Left hindlimb (tissue), 1 donor: ENCODE results near the gene KIF17.
A peak's percentile ranks its signal among the peaks of the same experiment; 100 is the strongest.

Experiments used
- DNase-seq: peaks from one replicate; pipeline ENCODE4 v3.0.0-alpha.2; 2018

The KIF17 gene

DNA sequence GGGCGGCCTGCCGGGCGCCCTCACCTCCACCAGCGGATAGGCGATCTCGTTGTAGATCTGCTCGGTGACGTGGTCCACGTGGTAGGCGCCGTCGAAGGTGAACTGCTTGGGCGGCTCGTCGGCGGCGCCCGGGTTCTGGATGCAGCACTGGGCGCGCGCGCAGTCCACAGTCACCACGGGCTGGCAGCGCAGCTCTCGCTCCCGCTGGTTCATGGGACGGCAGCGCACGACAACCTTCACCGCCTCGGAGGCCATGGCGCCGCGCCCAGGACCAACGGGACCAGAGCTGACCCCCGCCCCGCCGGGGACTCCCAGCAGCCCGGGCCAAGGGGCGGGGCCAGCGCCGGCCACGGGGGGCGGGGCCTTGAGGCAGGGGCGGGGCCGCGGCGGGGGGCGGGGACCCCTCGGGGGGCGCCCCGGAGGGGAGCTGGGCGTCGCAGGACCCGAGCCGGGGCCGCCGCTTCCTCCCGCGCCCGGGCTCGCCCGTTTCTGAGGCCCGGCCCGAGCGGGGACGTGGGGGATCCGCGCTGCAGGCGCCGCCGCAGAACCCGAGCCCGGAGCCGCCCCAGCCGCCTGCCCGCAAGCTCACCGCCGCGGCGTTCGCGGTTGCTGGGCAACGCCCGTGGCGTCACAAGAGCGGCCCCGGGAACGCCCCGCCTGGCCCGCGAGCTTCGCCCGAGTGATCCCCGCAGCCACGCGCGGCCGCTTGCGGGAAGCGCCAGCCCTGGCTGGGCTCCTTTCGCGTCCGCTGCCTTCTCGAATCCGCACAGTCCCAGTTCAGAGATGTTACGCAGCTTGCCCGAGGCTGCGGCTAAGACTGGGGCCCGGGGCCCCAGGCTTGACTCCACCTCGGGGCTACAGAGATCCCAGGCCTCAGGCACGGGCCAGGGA lies at the start of gene KIF17:
TSS of gene KIF17 (minus strand) at position 556 of the 891 bp plus-strand sequence. CDS start at position 255, 301 bp downstream.
- peak; percentile 74 for DNase-seq

DNA sequence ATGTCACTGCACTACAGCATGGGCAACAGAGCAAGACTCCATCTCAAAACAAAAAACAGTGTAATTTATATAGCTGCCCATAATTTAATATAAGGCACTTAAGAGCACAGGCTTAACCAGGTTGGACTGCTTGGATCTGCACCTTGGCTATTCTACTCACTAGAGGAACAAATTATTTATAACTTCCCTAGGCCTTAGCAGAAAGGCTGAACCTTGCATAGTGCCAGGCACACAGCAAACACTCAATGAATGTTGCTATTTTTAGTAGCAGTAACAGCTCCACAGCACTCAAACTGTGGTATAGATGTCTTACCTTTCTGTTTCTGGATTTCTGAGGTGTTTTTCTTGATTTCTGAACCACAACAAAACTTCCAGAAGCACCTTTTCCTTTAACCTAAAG lies 49.5 kb upstream of the KIF17 start:
- no peak for DNase-seq

DNA sequence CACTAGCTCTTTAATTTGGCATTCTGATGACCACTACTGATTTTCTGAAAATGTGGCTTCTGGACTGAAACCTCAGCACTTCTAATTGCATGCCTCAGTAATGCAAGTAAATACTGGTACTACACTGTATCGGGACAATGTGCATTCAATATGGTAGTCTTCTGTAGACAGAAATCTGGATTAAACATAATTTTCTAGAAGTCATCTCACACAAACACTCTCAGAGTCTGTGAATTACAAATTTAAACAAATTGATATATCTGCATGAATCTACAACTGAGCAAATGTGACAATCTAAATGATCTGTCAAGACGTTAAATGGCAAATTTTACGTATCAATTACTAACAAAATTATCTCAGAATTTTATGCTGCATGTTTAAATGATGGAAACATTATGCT lies 45.6 kb upstream of the KIF17 start:
- DNase-seq: no peak

DNA sequence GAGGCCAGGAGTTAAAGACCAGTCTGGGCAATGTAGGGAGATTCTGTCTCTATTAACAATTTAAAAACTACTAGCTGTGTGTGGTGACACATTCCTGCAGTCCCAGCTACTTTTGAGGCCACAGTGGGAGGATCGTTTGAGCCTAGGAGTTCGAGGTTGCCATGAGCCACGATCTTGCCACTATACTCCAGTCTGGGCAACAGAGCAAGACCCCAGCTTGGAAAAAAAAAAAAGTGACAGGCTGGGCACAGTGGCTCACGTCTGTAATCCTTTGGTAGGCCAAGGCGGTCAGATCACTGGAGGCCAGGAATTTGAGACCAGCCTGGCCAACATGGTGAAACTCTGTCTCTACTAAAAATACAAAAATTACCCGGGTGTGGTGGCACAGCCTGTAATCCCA lies 42.5 kb upstream of the KIF17 start:
- no peak for DNase-seq

DNA sequence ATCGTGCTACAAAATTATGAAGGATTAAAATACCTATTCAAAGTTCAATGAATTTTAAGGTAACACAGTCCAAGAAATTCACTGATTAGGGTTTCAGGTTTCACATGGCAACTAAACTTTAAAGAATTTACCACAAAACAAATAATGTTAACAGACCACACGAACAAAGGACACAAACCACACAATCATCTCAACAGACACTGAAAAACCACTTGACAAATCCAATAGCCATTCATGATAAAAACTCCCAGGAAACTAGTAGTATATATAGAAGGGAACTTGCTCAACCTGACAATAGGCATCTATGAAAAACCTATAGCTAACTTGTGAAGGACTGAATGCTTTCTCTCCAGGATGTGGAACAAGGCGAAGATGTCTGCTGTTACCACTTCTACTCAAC lies 35.8 kb upstream of the KIF17 start:
- no peak for DNase-seq

DNA sequence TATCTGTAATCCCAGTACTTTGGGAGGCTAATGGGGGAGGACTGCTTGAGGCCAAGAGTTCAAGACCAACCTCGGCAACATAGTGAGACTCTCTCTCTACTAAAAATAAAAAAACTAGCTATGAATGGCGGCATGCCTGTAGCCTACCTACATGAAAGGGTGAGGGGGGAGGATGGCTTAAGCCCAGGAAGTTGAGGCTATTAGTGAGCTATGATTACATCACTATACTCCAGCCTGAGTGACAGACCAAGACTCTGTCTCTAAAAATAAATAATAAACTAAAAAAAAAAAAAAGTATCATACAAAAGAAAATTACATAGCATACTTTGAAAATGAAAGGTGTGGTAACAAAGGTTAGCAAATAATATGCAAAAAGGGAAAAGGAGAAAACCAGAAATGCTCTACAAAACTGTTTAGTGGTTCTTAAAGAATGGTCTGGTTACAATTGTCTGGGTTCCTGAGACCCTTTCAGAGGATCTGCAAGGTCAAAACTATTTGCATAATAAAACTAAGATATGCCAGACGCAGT lies 33.7 kb upstream of the KIF17 start:
- DNase-seq: no peak

DNA sequence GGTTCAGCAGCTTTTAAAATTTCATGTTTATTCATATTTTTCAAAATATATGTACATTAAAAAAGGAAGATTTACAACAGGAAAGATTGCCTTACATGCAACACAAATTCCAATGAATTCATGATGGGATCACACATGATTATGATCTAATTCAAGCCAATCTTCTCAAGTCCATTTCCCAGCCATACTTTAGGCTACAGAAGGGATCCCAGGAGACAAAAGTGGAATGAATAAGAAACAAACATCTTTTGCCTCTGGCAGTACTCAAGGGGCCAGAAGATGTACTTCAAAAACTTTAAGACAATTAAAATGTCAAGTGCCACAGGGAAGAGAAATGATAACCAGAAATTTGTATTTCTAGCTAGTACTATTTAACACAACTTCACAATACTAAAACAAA lies 24.9 kb upstream of the KIF17 start:
- DNase-seq: no peak

DNA sequence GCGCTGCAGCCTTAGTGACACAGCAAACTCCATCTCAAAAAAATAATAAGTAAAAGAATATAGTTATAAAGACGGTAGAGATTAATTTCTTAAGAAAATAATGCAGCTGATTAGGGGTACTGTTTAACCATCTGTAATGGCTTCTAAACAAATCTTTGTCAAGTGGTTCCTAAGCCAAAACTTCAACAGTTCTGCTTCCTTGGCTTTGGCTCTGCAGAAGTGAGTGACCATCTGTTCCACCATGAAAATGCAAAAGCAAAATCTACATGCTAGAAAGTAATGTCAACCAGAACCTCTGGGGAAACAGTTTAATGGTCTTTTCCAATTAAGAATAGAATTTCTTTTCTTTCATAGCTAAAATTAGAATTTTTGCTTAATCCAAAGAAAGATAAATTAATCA lies 23.0 kb upstream of the KIF17 start:
- no peak for DNase-seq

DNA sequence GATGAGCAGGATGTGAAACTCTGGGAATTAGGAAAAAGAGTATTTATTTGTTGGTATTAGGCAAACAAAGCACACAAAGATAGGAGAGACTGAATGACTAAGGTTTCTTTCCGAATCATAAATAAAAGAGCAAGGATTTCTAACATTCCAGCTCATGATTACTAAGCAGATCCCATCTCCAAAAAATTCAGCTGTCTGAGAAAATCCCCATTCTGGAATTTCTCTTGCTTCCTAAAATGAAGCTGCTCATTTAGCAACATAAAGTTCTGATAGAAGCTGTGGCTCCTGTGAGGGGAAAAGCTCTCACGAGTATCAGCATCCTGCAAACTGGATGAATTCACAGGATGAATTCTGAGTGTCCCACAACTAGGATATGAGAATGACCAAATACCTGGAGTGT lies 21.4 kb upstream of the KIF17 start:
- no peak for DNase-seq

DNA sequence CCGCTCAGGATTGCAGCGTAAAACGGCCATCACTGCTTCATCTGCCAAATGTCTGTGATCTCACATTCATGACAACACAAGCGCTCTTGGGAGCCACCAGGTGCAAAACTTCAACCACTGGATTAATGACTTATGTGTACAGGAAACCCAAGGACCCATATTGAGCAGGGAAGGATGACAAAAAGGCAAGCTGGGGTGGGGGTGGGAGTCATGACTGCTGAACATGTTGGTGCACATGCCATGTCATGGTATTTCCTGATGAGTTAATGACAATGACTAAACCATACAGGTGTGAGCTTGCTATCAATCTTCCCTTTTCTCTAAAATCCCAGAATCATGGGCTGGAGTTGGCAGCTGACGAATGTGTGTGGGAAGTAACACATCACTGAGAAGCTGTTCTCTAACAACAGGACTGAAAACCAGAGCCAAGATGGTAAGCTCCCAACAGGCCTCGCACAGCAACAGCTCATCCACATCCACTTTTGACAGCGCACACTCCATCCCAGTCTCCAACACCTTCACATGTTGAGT lies 17.8 kb upstream of the KIF17 start:
- DNase-seq: no peak

DNA sequence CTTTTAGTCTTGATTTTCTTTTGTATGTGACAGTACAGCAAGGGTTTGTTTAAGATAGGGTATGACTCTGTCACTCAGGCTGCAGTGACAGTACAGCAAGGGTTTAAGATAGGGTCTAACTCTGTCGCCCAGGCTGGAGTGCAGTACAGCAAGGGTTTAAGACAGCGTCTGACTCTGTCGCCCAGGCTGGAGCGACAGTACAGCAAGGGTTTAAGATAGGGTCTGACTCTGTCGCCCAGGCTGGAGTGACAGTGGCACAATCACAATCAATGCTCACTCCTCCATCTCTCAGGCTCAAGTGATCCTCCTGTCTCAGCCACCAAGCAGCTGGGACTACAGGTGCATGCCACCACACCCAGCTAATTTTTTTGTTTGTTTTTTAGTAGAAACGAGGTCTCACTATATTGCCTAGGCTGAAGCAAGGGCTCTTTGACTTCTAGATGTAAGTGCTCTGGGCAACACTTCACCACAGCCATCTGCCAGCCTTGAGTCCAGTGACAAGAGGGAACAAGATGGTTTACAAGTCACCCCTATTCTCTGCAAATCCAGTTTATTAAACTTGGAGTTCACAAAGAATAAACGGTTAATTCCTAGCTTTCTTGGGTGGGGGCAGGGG lies 15.7 kb upstream of the KIF17 start:
- no peak for DNase-seq

DNA sequence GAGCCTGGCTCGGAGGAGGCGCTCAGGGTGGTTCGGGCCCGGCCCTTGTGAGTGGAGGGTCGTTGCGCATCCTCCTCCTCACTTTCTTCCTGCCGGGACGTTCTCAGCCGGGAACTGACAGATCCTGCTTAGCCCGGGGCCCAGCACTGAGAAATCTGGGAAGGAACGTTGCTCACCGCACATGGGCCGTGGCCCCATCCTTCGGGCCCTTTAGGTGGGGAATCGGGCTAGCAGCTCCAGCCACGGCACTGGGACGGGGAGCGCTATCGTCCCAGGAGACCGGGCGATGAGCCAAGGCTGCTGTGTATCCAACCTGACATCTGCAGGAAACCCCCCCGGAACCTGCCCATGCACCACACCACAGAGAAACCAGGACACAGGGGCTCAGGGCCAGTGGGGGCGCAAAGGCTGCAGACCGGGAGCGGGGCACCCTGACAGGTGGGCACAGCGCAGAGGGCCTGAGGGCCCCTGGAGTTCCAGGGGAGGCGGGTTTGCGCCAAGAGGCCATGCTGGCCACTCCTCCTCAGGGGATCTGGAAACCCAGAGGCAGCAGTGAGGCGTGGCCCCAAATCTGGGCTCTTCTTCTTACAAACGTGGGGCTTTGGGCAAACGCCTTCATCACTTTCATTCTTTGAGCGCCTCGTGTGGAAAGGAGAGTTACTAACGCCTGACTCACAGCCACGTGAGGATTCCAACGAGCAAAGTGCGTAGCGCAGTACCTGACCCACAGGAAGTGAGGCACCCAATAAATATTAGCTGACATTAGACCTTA lies 15.0 kb upstream of the KIF17 start, which contains the start of gene SH2D5:
TSS of gene SH2D5 (minus strand) at position 116 of the 772 bp plus-strand sequence. CDS start 4,659 bp downstream, outside the sequence.
- DNase-seq: no peak

DNA sequence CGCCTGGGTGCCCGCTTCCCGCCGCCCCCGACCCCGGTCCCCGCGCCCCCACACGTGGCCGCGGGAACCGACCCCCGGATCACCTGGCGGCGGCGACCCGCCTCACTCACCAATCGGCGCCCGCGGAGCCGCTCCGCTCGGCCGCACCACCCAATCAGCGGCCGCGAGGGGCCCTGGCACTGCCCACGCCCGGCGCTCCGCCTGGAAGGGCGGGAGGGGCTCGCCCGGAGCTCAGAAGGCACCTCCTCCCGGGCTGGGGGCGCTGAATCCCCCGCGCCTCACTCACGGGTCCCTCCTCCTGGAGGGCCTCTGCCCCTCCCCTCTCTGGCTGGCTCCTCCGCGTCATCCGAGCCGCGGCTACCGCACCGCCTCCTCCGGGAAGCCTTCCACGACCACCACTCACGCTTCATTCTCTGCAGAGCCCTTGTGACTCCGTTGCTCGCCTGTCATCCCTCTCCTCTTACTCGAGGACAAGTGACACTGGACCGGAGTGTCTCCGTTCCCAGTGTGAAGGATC lies 14.3 kb upstream of the KIF17 start:
- DNase-seq: peak; percentile 71

DNA sequence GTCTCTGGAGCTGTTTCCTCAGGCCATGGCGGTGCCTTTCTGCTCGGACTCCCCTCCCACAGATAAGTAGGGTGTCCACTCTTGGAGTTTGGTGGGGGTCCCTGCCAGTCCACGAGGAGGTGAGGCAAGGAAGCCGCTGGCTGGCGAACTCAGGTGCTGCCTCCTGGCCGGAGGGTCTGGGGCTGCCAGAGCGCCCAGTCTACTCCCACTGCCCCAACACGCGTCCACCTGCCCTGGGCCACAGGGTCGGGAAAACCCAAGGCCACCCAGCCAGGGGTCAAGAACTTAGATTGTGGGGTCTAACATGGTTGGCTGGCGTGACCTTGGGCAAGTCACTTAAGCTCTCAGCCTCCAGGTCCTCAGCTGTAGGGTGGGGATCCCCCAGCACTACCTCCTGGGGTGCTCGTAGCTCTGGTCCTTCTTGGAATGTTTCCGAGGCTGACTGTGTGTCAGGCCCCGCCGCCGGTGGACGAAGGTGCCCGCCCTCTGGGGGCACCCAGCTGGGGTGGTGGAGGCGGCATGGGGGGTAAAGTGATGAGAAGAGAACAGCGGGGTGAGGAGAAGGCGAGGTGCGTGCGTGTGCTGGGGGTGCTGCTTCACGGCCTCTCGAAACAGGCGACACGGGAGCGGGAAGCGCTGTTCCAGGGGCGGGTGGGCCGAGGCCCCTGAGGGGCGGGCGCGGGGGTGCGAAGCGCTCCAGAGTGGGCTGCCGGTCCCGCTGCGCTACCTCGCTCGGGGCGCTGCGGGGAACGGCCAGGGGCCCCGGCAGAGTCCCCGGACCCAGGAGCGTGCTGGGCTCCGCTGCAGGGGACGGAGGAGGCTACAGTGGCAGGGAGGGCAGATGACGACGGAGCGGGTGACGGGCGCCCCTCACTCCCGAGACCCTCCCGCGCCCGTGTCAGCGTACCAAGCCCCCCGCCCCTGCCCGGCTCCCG lies 13.5 kb upstream of the KIF17 start:
- no peak for DNase-seq

DNA sequence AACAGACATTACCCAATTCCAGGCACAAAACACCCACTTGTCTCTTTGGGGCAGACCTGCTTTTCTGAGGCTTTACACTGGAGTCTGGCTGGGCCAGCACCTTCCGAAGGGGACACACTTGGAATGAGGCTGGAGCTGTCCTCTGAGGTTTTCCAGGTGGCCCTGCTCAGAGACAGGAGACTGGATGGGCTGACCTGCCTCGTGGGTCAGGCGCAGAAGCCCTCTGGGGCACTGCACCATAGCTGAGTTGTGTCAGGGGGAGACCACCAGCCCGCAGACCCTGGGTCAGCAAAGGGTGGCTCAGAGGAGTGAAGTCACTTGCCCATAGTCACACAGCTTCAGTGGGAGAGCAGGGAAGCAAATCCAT lies 12.9 kb upstream of the KIF17 start:
- DNase-seq: no peak

DNA sequence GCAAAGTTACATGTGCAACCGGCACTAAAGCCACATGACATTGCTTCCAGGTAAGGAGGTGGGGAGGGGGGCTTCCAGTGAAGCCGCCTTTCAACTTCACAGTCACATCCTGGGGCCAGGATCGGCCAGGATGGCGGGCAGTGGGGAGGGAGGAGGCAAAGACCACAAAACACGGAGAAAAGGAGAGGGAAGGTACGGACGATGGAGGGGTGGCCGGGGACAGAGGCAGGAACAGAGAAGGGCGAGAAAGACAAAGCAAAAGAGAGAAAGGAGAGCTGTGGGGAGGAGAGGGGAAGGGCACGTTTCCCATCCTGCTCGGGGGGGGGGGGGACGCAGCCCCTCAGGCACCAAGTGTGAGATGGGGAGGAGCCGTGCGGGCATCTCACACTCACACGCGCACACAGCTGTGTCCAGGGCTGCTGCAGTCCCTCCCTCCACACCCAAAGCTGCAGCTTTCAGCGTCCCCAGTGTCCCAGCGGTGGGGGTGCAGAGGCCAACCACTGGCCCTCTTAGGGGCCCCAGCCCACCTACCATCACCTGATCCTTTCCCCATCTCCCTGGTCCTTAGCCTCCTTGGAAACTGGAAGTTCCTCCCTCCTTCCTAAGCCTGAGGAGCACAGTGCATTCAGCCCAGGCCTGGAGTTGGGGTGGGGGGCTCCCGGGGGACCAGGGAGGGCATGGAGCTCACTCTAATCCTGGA lies 12.3 kb upstream of the KIF17 start:
- DNase-seq: no peak

DNA sequence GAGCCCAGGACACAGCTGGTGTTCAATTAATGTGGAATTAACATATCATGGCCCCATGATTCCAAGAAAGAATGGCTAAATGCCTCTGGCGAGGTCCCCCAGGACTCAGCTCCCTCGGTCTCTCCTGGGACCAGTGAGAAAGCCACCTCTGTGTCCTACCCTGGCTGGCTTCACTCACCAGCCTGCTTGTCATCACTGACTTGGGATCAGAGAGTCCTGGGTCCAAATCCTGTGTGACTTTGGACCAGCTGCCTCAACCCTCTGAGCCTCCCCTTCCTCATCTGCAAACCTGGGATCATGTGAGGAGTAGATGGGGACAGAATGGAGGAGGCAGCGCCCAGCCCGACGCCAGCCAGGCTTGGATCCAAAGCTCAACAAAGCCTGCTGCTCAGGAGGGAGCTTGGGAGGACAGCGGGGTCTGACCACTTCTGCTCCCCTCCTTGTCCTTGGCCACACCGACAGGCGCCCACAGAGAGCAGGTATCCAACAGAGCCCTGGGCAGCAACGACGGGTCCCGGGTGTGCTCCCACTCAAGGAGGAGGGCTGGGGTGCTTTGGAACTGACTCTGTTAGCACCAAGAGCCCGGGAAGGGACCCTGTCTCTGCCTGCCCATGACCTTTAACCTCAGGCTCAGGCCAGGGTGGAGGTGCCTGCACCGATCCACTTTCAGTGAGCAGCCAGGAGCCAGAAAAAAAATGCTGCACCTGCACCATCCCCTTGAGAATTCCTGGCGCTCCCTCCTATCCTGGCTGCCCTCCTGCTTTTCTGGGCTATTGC lies 11.5 kb upstream of the KIF17 start:
- DNase-seq: no peak

DNA sequence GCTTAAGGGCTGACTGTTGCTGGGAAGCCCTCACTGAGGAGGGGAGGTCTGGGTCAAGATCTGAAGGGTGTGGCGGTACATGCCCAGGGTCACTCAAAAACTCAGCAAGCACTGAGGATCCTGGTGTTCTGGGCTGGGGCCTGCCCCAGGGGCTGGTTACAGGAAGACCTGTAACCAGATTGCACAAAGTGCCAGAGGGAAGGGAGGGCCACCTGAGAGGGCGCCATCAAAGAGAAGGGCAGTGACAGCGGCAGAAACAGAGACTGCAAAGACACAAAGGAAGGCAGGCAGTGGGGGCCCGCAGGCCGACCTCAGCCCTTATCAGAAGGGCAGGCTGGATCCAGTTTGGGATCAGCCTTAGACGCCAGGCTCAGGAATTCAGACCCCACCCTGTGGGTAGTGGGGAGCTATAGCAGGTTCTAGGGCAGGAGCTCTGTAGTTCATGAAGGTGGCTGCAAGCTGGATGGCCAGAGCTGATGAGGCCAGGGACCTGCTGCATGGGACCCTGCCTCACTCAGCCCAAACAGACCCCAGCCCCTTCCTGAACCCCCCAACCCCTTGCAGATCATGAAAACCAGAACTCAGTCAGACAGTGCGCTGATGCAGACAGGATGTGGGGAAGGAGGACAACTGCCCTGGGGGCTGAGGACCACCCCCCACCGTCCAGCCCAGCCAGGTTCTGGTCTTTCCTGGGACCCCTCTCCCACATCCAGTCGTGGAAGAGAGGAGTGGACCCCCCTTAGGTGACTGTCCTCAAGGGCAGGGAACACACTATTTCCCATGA lies 10.8 kb upstream of the KIF17 start:
- DNase-seq: no peak

DNA sequence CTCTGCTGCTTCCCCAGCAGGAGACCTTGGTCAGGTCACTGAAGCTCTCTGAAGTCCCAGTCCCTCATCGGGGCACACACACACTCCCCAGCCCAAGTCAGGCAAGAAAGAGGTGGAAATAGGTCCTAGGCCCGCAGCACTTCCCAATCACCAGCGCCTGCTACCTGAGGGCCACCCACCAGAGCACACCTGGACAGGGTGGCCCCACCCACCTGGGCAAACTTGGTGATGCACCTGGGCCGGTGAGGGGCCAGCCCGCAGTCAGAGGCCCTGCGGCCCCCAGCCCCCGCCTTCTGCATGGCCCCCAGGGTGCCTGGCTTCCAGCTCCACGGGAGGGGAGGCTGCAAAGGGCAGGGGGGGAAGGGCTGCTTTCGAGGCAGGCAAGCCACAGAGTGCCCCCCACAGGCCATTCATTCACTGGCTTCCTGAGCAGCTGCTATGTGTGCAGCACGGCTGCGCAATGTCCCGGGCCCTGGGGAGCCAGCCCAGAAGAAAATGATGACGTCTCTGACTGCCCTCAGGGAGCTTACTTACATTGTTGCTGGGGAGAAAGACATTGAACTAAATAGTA lies 10.0 kb upstream of the KIF17 start:
- no peak for DNase-seq
